Activated CD4-positive, alpha-beta T cell treated with anti-CD3 and anti-CD28 coated beads for 4 hours (primary cell): ENCODE results near the gene TUT7.
"Not testable (repeated sequence)": the region's sequence is repeated elsewhere in the genome, so short reads cannot be mapped to it uniquely, and the experiment has no call there.

Experiments
- DNase-seq, 2 donors: peaks; one replicate each; pipeline ENCODE4 v3.0.0-alpha.2; 2020

TUT7 gene

GRCh38 chr9:86303316-86303975, 50.8 kb downstream of the TUT7 start:
- DNase-seq: peak; percentile 54 to 67

- DNase-seq: no peak
These were observed 52.5 kb downstream of the TUT7 start for GRCh38 chr9:86301686-86302085.

- DNase-seq: no peak
These were observed 53.5 kb downstream of the TUT7 start for GRCh38 chr9:86300701-86301100.

GRCh38 chr9:86298873-86299272, 55.3 kb downstream of the TUT7 start:
- no peak for DNase-seq

- not testable (repeated sequence) for DNase-seq
These were observed 63.9 kb downstream of the TUT7 start for GRCh38 chr9:86290341-86290740.

GRCh38 chr9:86288499-86289198, 65.6 kb downstream of the TUT7 start:
- DNase-seq: no peak

GRCh38 chr9:86287013-86287412, 67.2 kb downstream of the TUT7 start:
- DNase-seq: peak in 1 of 2 donors; percentile 20

GRCh38 chr9:86286278-86286677, 67.9 kb downstream of the TUT7 start:
- DNase-seq: no peak

GRCh38 chr9:86285261-86285660, 68.9 kb downstream of the TUT7 start:
- DNase-seq: no peak

- no peak for DNase-seq
These were observed 71.2 kb downstream of the TUT7 start for GRCh38 chr9:86282979-86283535.

GRCh38 chr9:86282077-86282978, 71.9 kb downstream of the TUT7 start, which contains the start of gene ISCA1:
Gene ISCA1, minus strand, starts transcription at chr9:86282538. Its CDS starts 80 bp downstream, at chr9:86282458.
- peak; percentile 97 to 98 for DNase-seq

GRCh38 chr9:86281593-86282076, 72.6 kb downstream of the TUT7 start:
- no peak for DNase-seq

GRCh38 chr9:86280580-86280979, 73.6 kb downstream of the TUT7 start:
- DNase-seq: no peak

GRCh38 chr9:86279839-86280238, 74.4 kb downstream of the TUT7 start:
- no peak for DNase-seq

GRCh38 chr9:86277072-86277471, 77.1 kb downstream of the TUT7 start:
- DNase-seq: no peak

- no peak for DNase-seq
These were observed 78.2 kb downstream of the TUT7 start for GRCh38 chr9:86275962-86276361.

- DNase-seq: no peak
These were observed 79.2 kb downstream of the TUT7 start for GRCh38 chr9:86274821-86275643.

- no peak for DNase-seq
These were observed 82.0 kb downstream of the TUT7 start for GRCh38 chr9:86272221-86272620.

- DNase-seq: no peak
These were observed 90.3 kb downstream of the TUT7 start for GRCh38 chr9:86263876-86264275.

- DNase-seq: no peak
These were observed 91.7 kb downstream of the TUT7 start for GRCh38 chr9:86262492-86262891.

- no peak for DNase-seq
These were observed 94.7 kb downstream of the TUT7 start, which contains the start of gene C9orf153 for GRCh38 chr9:86259557-86259956. Gene C9orf153, minus strand, starts transcription at chr9:86259657. Its CDS starts 30,054 bp downstream, at chr9:86229603.

GRCh38 chr9:86257391-86257790, 96.8 kb downstream of the TUT7 start:
- DNase-seq: no peak
